H1 (cell line): ENCODE results near the gene PHLDA1. TPM values are rescaled to one million over a fixed set of nuclear protein-coding genes. Genes with fewer than 3 reads are reported as not detected.

Experiments used
- CTCF ChIA-PET: fragments of 300-600 bp; sonication (Branson Sonifier 250); formaldehyde crosslinking; loops from one replicate; lab custom pipeline; 2021; ENCODE audit not compliant: partially characterized antibody; lab: Charles Lee
- POLR2A ChIA-PET: fragments of 300-600 bp; sonication (Branson Sonifier 250); formaldehyde crosslinking; loops from one replicate; lab custom pipeline; 2021; ENCODE audit warnings: inconsistent platforms; ENCODE audit not compliant: partially characterized antibody; lab: Charles Lee
- DNase-seq, 2 experiments: peaks; one replicate each; pipeline versions ENCODE4 v3.0.0 to v3.0.0-alpha.2; 2010 to 2022; ENCODE audit warnings: low spot score in 2 of 2, low read depth in 1 of 2, mixed read lengths in 1 of 2
- FAIRE-seq: peaks from 2 replicates; lab custom pipeline; 2011; peaks lifted over from hg19 to GRCh38; lab: Jason Lieb, UNC
- H2AFZ ChIP-seq: 2 replicates; pipeline ENCODE4 v1.8.1; 2012; ENCODE audit warnings: low read length, inconsistent platforms
- H2AK5ac ChIP-seq: 2 replicates; pipeline ENCODE4 v1.6.1; 2013; ENCODE audit warnings: low read depth, low read length
- H2BK120ac ChIP-seq: replicated peaks from 2 replicates; pipeline ENCODE3; 2013; ENCODE audit warnings: low read depth, low read length, inconsistent platforms
- H2BK12ac ChIP-seq: 2 replicates; pipeline ENCODE4 v1.6.1; 2013; ENCODE audit warnings: low read depth, low read length
- H2BK15ac ChIP-seq: 2 replicates; pipeline ENCODE4 v1.6.1; 2013; ENCODE audit warnings: low read length
- H2BK20ac ChIP-seq: 2 replicates; pipeline ENCODE4 v1.6.1; 2013; ENCODE audit warnings: low read length
- H2BK5ac ChIP-seq: 2 replicates; pipeline ENCODE4 v1.6.1; 2013; ENCODE audit warnings: low read depth, low read length
- H3K14ac ChIP-seq: 2 replicates; pipeline ENCODE4 v1.6.1; 2013; ENCODE audit warnings: inconsistent platforms; ENCODE audit not compliant: insufficient read length
- H3K18ac ChIP-seq: 2 replicates; pipeline ENCODE4 v1.6.1; 2013; ENCODE audit warnings: low read length; ENCODE audit errors: extremely low read depth
- H3K23ac ChIP-seq: 2 replicates; pipeline ENCODE4 v1.6.1; 2013; ENCODE audit warnings: inconsistent platforms; ENCODE audit not compliant: insufficient read length
- H3K23me2 ChIP-seq: 2 replicates; pipeline ENCODE4 v1.6.1; 2013; ENCODE audit warnings: low read depth, low read length
- H3K27ac ChIP-seq: 2 replicates; pipeline ENCODE4 v1.6.1; 2011; ENCODE audit warnings: low read depth, low read length, inconsistent platforms
- H3K27me3 ChIP-seq, 4 experiments: replicated peaks in 1 of 4; 1 replicate in 1 of 4; 2 replicates in 3 of 4; pipeline versions ENCODE4 v1.6.1 to v1.8.1; 2011 to 2013; ENCODE audit warnings: low read length in 3 of 4, mild to moderate bottlenecking in 3 of 4, inconsistent platforms in 2 of 4, mixed read lengths in 2 of 4, moderate library complexity in 1 of 4; ENCODE audit not compliant: control insufficient read depth in 3 of 4, insufficient read depth in 3 of 4; ENCODE audit errors: extremely low read depth in 1 of 4
- H3K36me3 ChIP-seq, 4 experiments: 2 replicates each; pipeline versions ENCODE4 v1.6.1 to v1.8.1; 2011 to 2013; ENCODE audit warnings: mild to moderate bottlenecking in 4 of 4, low read length in 3 of 4, moderate library complexity in 2 of 4, control low read depth in 1 of 4, inconsistent platforms in 1 of 4; ENCODE audit not compliant: insufficient read depth in 4 of 4, control insufficient read depth in 2 of 4
- H3K4ac ChIP-seq: replicated peaks from 2 replicates; pipeline ENCODE3; 2013; ENCODE audit warnings: low read length, low read depth, mixed read lengths, inconsistent platforms; ENCODE audit not compliant: insufficient read length
- H3K4me1 ChIP-seq, 4 experiments: replicated peaks in 1 of 4; 1 replicate in 1 of 4; 2 replicates in 3 of 4; pipeline versions ENCODE4 v1.6.1 to v1.8.1; 2011 to 2013; ENCODE audit warnings: low read length in 3 of 4, inconsistent platforms in 2 of 4, mixed read lengths in 1 of 4; ENCODE audit not compliant: insufficient read depth in 4 of 4, control insufficient read depth in 3 of 4
- H3K4me2 ChIP-seq, 2 experiments: 2 replicates each; pipeline versions ENCODE4 v1.6.1 to v1.8.1; 2011 to 2013; ENCODE audit warnings: low read depth in 2 of 2, low read length in 2 of 2, control low read depth in 1 of 2, inconsistent platforms in 1 of 2, mild to moderate bottlenecking in 1 of 2; ENCODE audit not compliant: insufficient read depth in 1 of 2
- H3K4me3 ChIP-seq, 4 experiments: fragments of 200-600, 300-600 bp in 1 of 4; sonication (generic), shearing (Covaris generic), sonication (Bioruptor Twin) in 1 of 4; 2 replicates each; pipeline versions ENCODE4 v1.5.1 to v1.8.1; 2011 to 2016; ENCODE audit warnings: low read length in 4 of 4, low read depth in 3 of 4, control low read depth in 2 of 4, inconsistent platforms in 2 of 4, mild to moderate bottlenecking in 2 of 4, mixed read lengths in 1 of 4, moderate library complexity in 1 of 4; ENCODE audit not compliant: insufficient read depth in 2 of 4; ENCODE audit errors: extremely low read depth in 1 of 4
- H3K56ac ChIP-seq: replicated peaks from 2 replicates; pipeline ENCODE3; 2013; ENCODE audit warnings: low read depth, mild to moderate bottlenecking, mixed read lengths, low read length, inconsistent platforms; ENCODE audit not compliant: insufficient read length
- H3K79me1 ChIP-seq: 2 replicates; pipeline ENCODE4 v1.6.1; 2013; ENCODE audit warnings: low read depth, low read length, control low read depth
- H3K79me2 ChIP-seq, 2 experiments: 2 replicates each; pipeline versions ENCODE4 v1.6.1 to v1.8.1; 2012 to 2013; ENCODE audit warnings: low read length in 2 of 2, mild to moderate bottlenecking in 2 of 2, inconsistent platforms in 1 of 2; ENCODE audit not compliant: insufficient read depth in 2 of 2, control insufficient read depth in 1 of 2
- H3K9ac ChIP-seq, 4 experiments: replicated peaks in 1 of 4; 1 replicate in 1 of 4; 2 replicates in 3 of 4; pipeline versions ENCODE4 v1.6.1 to v1.8.1; 2011 to 2013; ENCODE audit warnings: low read depth in 3 of 4, low read length in 3 of 4, control low read depth in 2 of 4, mild to moderate bottlenecking in 2 of 4, moderate library complexity in 2 of 4, inconsistent platforms in 1 of 4; ENCODE audit errors: extremely low read depth in 1 of 4
- H3K9me3 ChIP-seq, 2 experiments: 2 replicates each; pipeline versions ENCODE4 v1.6.1 to v1.8.1; 2012 to 2013; ENCODE audit warnings: mild to moderate bottlenecking in 2 of 2, moderate library complexity in 2 of 2, control low read depth in 1 of 2, inconsistent platforms in 1 of 2, low read depth in 1 of 2, low read length in 1 of 2, mixed read lengths in 1 of 2; ENCODE audit not compliant: insufficient read depth in 2 of 2
- H4K20me1 ChIP-seq, 2 experiments: replicated peaks in 1 of 2; 2 replicates each; pipeline versions ENCODE3 to v1.8.1; 2011 to 2013; ENCODE audit warnings: inconsistent platforms in 2 of 2, low read length in 2 of 2, mild to moderate bottlenecking in 1 of 2; ENCODE audit not compliant: insufficient read depth in 2 of 2, control insufficient read depth in 1 of 2
- H4K5ac ChIP-seq: 2 replicates; pipeline ENCODE4 v1.6.1; 2013; ENCODE audit warnings: low read length, low read depth, mixed read lengths, inconsistent platforms; ENCODE audit not compliant: insufficient read length
- H4K8ac ChIP-seq: 2 replicates; pipeline ENCODE4 v1.8.0; 2013; ENCODE audit warnings: mild to moderate bottlenecking, moderate library complexity, low read length, inconsistent platforms; ENCODE audit not compliant: insufficient read depth; ENCODE audit errors: extremely low read depth
- H4K91ac ChIP-seq: replicated peaks from 2 replicates; pipeline ENCODE3; 2013; ENCODE audit warnings: low read length, mixed read lengths, inconsistent platforms; ENCODE audit not compliant: insufficient read length
- ATF2 ChIP-seq: IDR thresholded peaks from 2 replicates; pipeline ENCODE4 v1.6.1; 2012; ENCODE audit warnings: low read length, inconsistent platforms
- HDAC2 ChIP-seq, 2 experiments: fragments of 300-600 bp in 1 of 2; sonication (generic) in 1 of 2; IDR thresholded peaks; 2 replicates each; pipeline ENCODE4 v1.6.1; 2011 to 2012; ENCODE audit warnings: low read depth in 2 of 2, low read length in 2 of 2, mild to moderate bottlenecking in 2 of 2, moderate library complexity in 2 of 2, borderline replicate concordance in 1 of 2, inconsistent platforms in 1 of 2
- POLR2AphosphoS5 ChIP-seq: IDR thresholded peaks from 2 replicates; pipeline ENCODE4 v1.6.1; 2011; ENCODE audit warnings: low read depth, low read length
- RFX5 ChIP-seq: IDR thresholded peaks from 2 replicates; pipeline ENCODE4 v1.6.1; 2011; ENCODE audit warnings: low read depth, low read length, improper control_type of control experiment, borderline replicate concordance
- TAF7 ChIP-seq: optimal IDR thresholded peaks from 2 replicates; pipeline ENCODE3; 2011; ENCODE audit warnings: low read depth, mild to moderate bottlenecking, inconsistent platforms, low read length, moderate library complexity, borderline replicate concordance
- TCF12 ChIP-seq: IDR thresholded peaks from 2 replicates; pipeline ENCODE4 v1.6.1; 2011; ENCODE audit warnings: low read depth, mild to moderate bottlenecking, low read length
- TEAD4 ChIP-seq: IDR thresholded peaks from 2 replicates; pipeline ENCODE4 v1.6.1; 2012; ENCODE audit warnings: low read depth, low read length, inconsistent platforms, mixed read lengths
- WGBS, 2 experiments: shearing (Covaris generic) in 1 of 2; methylation state at CpG; one replicate each; pipeline versions ENCODE4 v1.1.6 to v1.1.7; 2013 to 2015; ENCODE audit warnings: low lambda C conversion rate in 2 of 2, mixed read lengths in 2 of 2, inconsistent platforms in 1 of 2, low coverage in 1 of 2, missing lambda C conversion rate in 1 of 2; ENCODE audit not compliant: insufficient replicate concordance in 2 of 2, insufficient coverage in 1 of 2, insufficient read length in 1 of 2; ENCODE audit errors: extremely low coverage in 1 of 2, missing lambda C conversion rate in 1 of 2; 5-methylcytosine and 5-hydroxymethylcytosine counted together
- polyA plus RNA-seq, 7 experiments: library from polyadenylated mRNA; depleted of rRNA in 3 of 7; stranded (reverse) in 5 of 7; unstranded in 2 of 7; fragments of >200 nt in 5 of 7; fragments of 200-250 nt in 2 of 7; gene quantifications; 1 replicate in 5 of 7; 2 replicates in 1 of 7; 4 replicates in 1 of 7; pipeline versions ENCODE4 v1.2.1 to v1.2.3, GENCODE V29; 2011 to 2013; ENCODE audit warnings: missing spikeins in 2 of 7, mixed read lengths in 2 of 7
- total RNA-seq: library from RNA; stranded (reverse); fragmentation: NEBNext Ultra II Directional; extraction: Animal tissue kit (Norgen Biotek cat#: 25700); gene quantifications from 2 replicates; pipeline ENCODE4 v1.2.1, GENCODE V29; 2021

PHLDA1 gene
- total and polyA plus RNA-seq, 2 of the 8 experiments (the other 6 are each of a cell fraction or from before 2014, with no cell fraction given), result 18.9 to 19.4 TPM

- Histone ChIP-seq H2BK12ac (no peak overlapping the region), H2BK15ac (no peak overlapping the region), H4K91ac (no peak overlapping the region), H2AK5ac (no peak overlapping the region), H3K4ac (no peak overlapping the region), H3K56ac (no peak overlapping the region), H2BK120ac (no peak overlapping the region), H3K14ac (no peak overlapping the region), H3K4me1 (peaks cover 4 to 15% (median 10%) of the 10 kb centered on the region in 4 experiments; a peak in 6 of 7 replicates), H3K9ac (no peak overlapping the region), H2BK20ac (no peak overlapping the region), H2BK5ac (no peak overlapping the region), H2AFZ (no peak overlapping the region), H3K4me3 (no peak overlapping the region), H3K79me1 (no peaks in the 10 kb centered on the region), H4K8ac (no peak overlapping the region), H3K18ac (no peak overlapping the region), H4K5ac (no peak overlapping the region), H3K36me3 (peaks cover 0 to 18% (median 0%) of the 10 kb centered on the region in 4 experiments; a peak in 1 of 8 replicates), H3K23ac (no peak overlapping the region), H3K4me2 (no peak overlapping the region), H3K27ac (no peak overlapping the region), H3K79me2 (peaks cover 0 to 17% of the 10 kb centered on the region in 2 experiments; a peak in 2 of 4 replicates), H3K23me2 (no peaks in the 10 kb centered on the region), H3K9me3 (no peaks in the 10 kb centered on the region), H4K20me1 (no peaks in the 10 kb centered on the region)
- POLR2A ChIA-PET, result interaction anchor here (0.6 to 1.0 kb wide), 6 partner anchors 17 to 1830 kb away, joined by 3 to 4 read pairs (median 3); no protein-coding TSS in a partner anchor
- FAIRE-seq (no peak), DNase-seq (no peak)
- CTCF ChIA-PET, result interaction anchor here (0.5 to 1.2 kb wide), 6 partner anchors 9 to 1042 kb away, joined by 3 to 4 read pairs (median 3); no protein-coding TSS in a partner anchor
- 95% methylated on average over 8 of the region's 8 CpGs; no CpG with 5 or more reads in 1 of the 2 experiments for WGBS, 2 experiments
- no peak for TF ChIP-seq TCF12
- no peak for TF ChIP-seq ATF2
- no peak for TF ChIP-seq TEAD4
- TF ChIP-seq RFX5, result no peak
- no peak for TF ChIP-seq TAF7
- TF ChIP-seq POLR2AphosphoS5, result no peak
- TF ChIP-seq HDAC2 (IDR thresholded peaks at IDR 0.05; ENCODE audit: borderline replicate concordance in 1 of 2, low read depth in 2 of 2, low read length in 2 of 2), result no peak
- TF ChIP-seq, all 59 proteins: peak for 0
- H3K27me3 ChIP-seq, result no peaks in the 10 kb centered on the region
Measured at GRCh38 chr12:76024102-76024781, 7.3 kb downstream of the PHLDA1 start.
